ENCODE results near the gene CPD. TPM values are rescaled to one million over a fixed set of nuclear protein-coding genes. Genes with fewer than 3 reads are reported as not detected.

Gene CPD
- total and polyA plus RNA-seq, 9 of the 15 experiments (the other 6 are each of a cell fraction or from before 2014, with no cell fraction given): 4.5 to 24.4 (median 20.4) TPM

GRCh38 chr17:30358055-30358760, 20.5 kb upstream of the CPD start (continued):
- TF ChIP-seq CHD7 (IDR thresholded peaks at IDR 0.05; ENCODE audit: low read depth, low read length): no peak
- TF ChIP-seq NFIC (IDR thresholded peaks at IDR 0.05): no peak
- no peak for TF ChIP-seq FOSL1 (tag; conservative IDR thresholded peaks at IDR 0.05)
- TF ChIP-seq CEBPG (CRISPR knock-in tag; IDR thresholded peaks at IDR 0.05): no peak
- peak; percentile 13 to 37; a peak in 1 of 4 replicates for TF ChIP-seq CEBPG (tag; conservative IDR thresholded peaks at IDR 0.05 in 1 of 2, IDR thresholded peaks at IDR 0.05 in 1 of 2)
- no peak for TF ChIP-seq USF2 (CRISPR knock-in tag; IDR thresholded peaks at IDR 0.05)
- TF ChIP-seq MAFG (tag; conservative IDR thresholded peaks at IDR 0.05): 0 out of 2 replicates have a peak, but pooled peaks have one; percentile 12
- TF ChIP-seq ZNF77 (CRISPR knock-in tag; IDR thresholded peaks at IDR 0.05): no peak
- TF ChIP-seq THAP7 (CRISPR knock-in tag; IDR thresholded peaks at IDR 0.05): no peak
- TF ChIP-seq ATF6 (CRISPR knock-in tag; IDR thresholded peaks at IDR 0.05): no peak
- no peak for TF ChIP-seq EP300 (IDR thresholded peaks at IDR 0.05; ENCODE audit: low read length)
- TF ChIP-seq ZNF79 (CRISPR knock-in tag; IDR thresholded peaks at IDR 0.05; ENCODE audit: low read depth): no peak
- TF ChIP-seq ZNF316 (IDR thresholded peaks at IDR 0.05): peak; percentile 54
